ENCODE data around the gene SMARCD3.
A peak's percentile ranks its signal among the peaks of the same experiment; 100 is the strongest.

SMARCD3 gene

GRCh38 chr7:151235091-151235787 lies 13.3 kb downstream of the SMARCD3 start:
- DNase-seq: no peak

GRCh38 chr7:151233804-151234203 lies 14.7 kb downstream of the SMARCD3 start:
- no peak for DNase-seq

- DNase-seq: peak; percentile 74 to 82
Observed at GRCh38 chr7:151232917-151233701, 15.4 kb downstream of the SMARCD3 start.

GRCh38 chr7:151232091-151232916 lies 16.2 kb downstream of the SMARCD3 start, which contains the start of gene CHPF2:
Gene CHPF2 (plus strand): TSS chr7:151232483. CDS start chr7:151234012, 1,529 bp downstream.
- peak; percentile 91 to 94 for DNase-seq

GRCh38 chr7:151231080-151231479 lies 17.4 kb downstream of the SMARCD3 start:
- no peak for DNase-seq

GRCh38 chr7:151229249-151229648 lies 19.2 kb downstream of the SMARCD3 start:
- no peak for DNase-seq

- DNase-seq: no peak
Observed at GRCh38 chr7:151228024-151228866, 20.2 kb downstream of the SMARCD3 start.

- peak; percentile 99 for DNase-seq
Observed at GRCh38 chr7:151226875-151227782, 21.4 kb downstream of the SMARCD3 start, which contains the start of gene ABCF2. Gene ABCF2 (minus strand): TSS chr7:151227205. CDS start chr7:151226458, 747 bp downstream.

- DNase-seq: no peak
Observed at GRCh38 chr7:151226560-151226874, 22.0 kb downstream of the SMARCD3 start.

- DNase-seq: no peak
Observed at GRCh38 chr7:151225948-151226510, 22.5 kb downstream of the SMARCD3 start.

- DNase-seq: no peak
Observed at GRCh38 chr7:151223728-151224127, 24.8 kb downstream of the SMARCD3 start.

- DNase-seq: no peak
Observed at GRCh38 chr7:151218170-151218569, 30.3 kb downstream of the SMARCD3 start.

- no peak for DNase-seq
Observed at GRCh38 chr7:151215396-151215795, 33.1 kb downstream of the SMARCD3 start.

- no peak for DNase-seq
Observed at GRCh38 chr7:151213826-151214225, 34.7 kb downstream of the SMARCD3 start.

- DNase-seq: no peak
Observed at GRCh38 chr7:151212626-151213025, 35.9 kb downstream of the SMARCD3 start.

GRCh38 chr7:151211155-151211772 lies 37.2 kb downstream of the SMARCD3 start:
- no peak for DNase-seq

GRCh38 chr7:151210087-151210854 lies 38.2 kb downstream of the SMARCD3 start, which contains the start of gene H2BK1:
Gene H2BK1 (minus strand): TSS chr7:151210488. CDS start chr7:151210318, 170 bp downstream.
- no peak for DNase-seq

- DNase-seq: no peak
Observed at GRCh38 chr7:151209588-151209987, 38.9 kb downstream of the SMARCD3 start.

GRCh38 chr7:151208253-151208862 lies 40.1 kb downstream of the SMARCD3 start:
- DNase-seq: no peak

Data from activated CD4-positive, alpha-beta T cell treated with anti-CD3 and anti-CD28 coated beads, Interleukin-2, amount 50 U/mL, for 48 hours (primary cell).